Natural killer cell (primary cell): Measurements from ENCODE around the gene NDUFC2. TPM values are rescaled to one million over a fixed set of nuclear protein-coding genes. Genes with fewer than 3 reads are reported as not detected.

Source experiments
- ATAC-seq, 3 donors: fragments of 150-1000 bp in 2 of 3; fragments of 200-7000 bp in 1 of 3; cut with Tn5 transposase; 1 replicate in 1 of 3; 2 replicates in 2 of 3; pipeline ENCODE4 v1.10.0; 2021; ENCODE audit warnings: mild to moderate bottlenecking in 2 of 3, moderate library complexity in 2 of 3
- DNase-seq, 2 donors: peaks; one replicate each; pipeline versions ENCODE4 v3.0.0 to v3.0.0-alpha.2; 2013 to 2021; ENCODE audit warnings: mixed read lengths in 1 of 2
- H3K27ac ChIP-seq: one replicate; pipeline ENCODE4 v1.5.1; 2013; ENCODE audit warnings: mild to moderate bottlenecking, low read length
- H3K27me3 ChIP-seq: one replicate; pipeline ENCODE4 v1.6.1; 2013; ENCODE audit warnings: low read length; ENCODE audit not compliant: control insufficient read depth, insufficient read depth
- H3K36me3 ChIP-seq: one replicate; pipeline ENCODE4 v1.6.1; 2013; ENCODE audit warnings: low read length; ENCODE audit not compliant: control insufficient read depth, insufficient read depth
- H3K4me1 ChIP-seq: one replicate; pipeline ENCODE4 v1.6.1; 2013; ENCODE audit warnings: low read length; ENCODE audit not compliant: control insufficient read depth, insufficient read depth
- H3K4me3 ChIP-seq: one replicate; pipeline ENCODE4 v1.5.1; 2013; ENCODE audit warnings: low read length
- H3K9me3 ChIP-seq: one replicate; pipeline ENCODE4 v1.6.1; 2013; ENCODE audit warnings: low read length; ENCODE audit not compliant: control insufficient read depth, insufficient read depth
- H3K27ac Mint-ChIP-seq, 2 donors: one replicate each; pipeline ENCODE4 v1.8.0; 2022; ENCODE audit warnings: mild to moderate bottlenecking in 2 of 2, mixed read lengths in 2 of 2, moderate library complexity in 1 of 2
- H3K27me3 Mint-ChIP-seq, 2 donors: one replicate each; pipeline ENCODE4 v1.8.0; 2022; ENCODE audit warnings: low read depth in 2 of 2, mixed read lengths in 2 of 2
- H3K36me3 Mint-ChIP-seq: one replicate; pipeline ENCODE4 v1.8.0; 2022; ENCODE audit warnings: mixed read lengths
- H3K4me1 Mint-ChIP-seq, 2 donors: one replicate each; pipeline ENCODE4 v1.8.0; 2022; ENCODE audit warnings: mixed read lengths in 2 of 2
- H3K4me3 Mint-ChIP-seq: one replicate; pipeline ENCODE4 v1.8.0; 2022; ENCODE audit warnings: mild to moderate bottlenecking, moderate library complexity, mixed read lengths
- H3K9me3 Mint-ChIP-seq, 2 donors: one replicate each; pipeline ENCODE4 v1.8.0; 2022; ENCODE audit warnings: mixed read lengths in 2 of 2
- WGBS: methylation state at CpG from one replicate; pipeline ENCODE4 v1.1.7; 2013; ENCODE audit warnings: missing lambda C conversion rate; ENCODE audit not compliant: insufficient coverage; 5-methylcytosine and 5-hydroxymethylcytosine counted together
- intact Hi-C: fragments of 100-400 bp; cut with micrococcal nuclease; formaldehyde crosslinking; loops from one replicate; pipeline ENCODE4 v1.14.2; 2022
- total RNA-seq, 4 donors: library from RNA; stranded (reverse); fragments of 120-200 nt in 1 of 4; gene quantifications; one replicate each; pipeline versions ENCODE4 v1.2.3 to v1.2.4, GENCODE V29; 2013 to 2022
- TF ChIP-seq, protein P1 (sequence below): fragments of 200-600 bp; IDR thresholded peaks from one replicate; pipeline ENCODE4 v1.8.0; 2022; ENCODE audit warnings: antibody characterized with exemption

NDUFC2 gene
- total RNA-seq, 3 donors from 2014 or later (not counting 1 experiment from before 2014, with no cell fraction given) = 51.8 to 75.4 (median 60.2) TPM

DNA sequence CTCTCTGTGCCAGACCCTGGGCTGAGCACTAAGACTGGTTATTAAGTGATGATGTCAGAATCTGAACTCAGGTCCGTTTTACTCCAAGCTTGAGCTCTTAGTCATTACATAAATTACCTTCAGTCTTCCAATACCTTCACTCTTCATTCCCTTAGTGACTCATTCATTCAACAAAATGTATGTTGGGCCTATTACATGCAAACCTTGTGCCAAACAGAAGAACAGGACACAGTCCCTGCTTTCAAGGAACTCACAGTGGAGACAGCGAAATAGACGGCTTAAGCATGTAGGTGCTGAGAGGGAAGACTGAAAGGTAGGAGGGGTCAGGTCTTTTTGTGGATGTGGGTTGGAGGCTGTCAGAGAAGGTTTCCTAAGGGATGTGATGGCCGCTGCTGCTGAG lies 59.9 kb downstream of the NDUFC2 start:
- Histone ChIP-seq H3K27me3 (no peaks in the 10 kb centered on the region), H3K27ac (no peak overlapping the region), H3K4me3 (no peak overlapping the region), H3K9me3 (no peaks in the 10 kb centered on the region), H3K4me1 (peaks cover 4% of the 10 kb centered on the region), H3K36me3 (no peaks in the 10 kb centered on the region)
- intact Hi-C loops = loop anchor here (5.0 kb wide), 1 partner anchor 373 kb away; no protein-coding TSS in a partner anchor
- no peak for ATAC-seq
- TF ChIP-seq, protein P1, sequence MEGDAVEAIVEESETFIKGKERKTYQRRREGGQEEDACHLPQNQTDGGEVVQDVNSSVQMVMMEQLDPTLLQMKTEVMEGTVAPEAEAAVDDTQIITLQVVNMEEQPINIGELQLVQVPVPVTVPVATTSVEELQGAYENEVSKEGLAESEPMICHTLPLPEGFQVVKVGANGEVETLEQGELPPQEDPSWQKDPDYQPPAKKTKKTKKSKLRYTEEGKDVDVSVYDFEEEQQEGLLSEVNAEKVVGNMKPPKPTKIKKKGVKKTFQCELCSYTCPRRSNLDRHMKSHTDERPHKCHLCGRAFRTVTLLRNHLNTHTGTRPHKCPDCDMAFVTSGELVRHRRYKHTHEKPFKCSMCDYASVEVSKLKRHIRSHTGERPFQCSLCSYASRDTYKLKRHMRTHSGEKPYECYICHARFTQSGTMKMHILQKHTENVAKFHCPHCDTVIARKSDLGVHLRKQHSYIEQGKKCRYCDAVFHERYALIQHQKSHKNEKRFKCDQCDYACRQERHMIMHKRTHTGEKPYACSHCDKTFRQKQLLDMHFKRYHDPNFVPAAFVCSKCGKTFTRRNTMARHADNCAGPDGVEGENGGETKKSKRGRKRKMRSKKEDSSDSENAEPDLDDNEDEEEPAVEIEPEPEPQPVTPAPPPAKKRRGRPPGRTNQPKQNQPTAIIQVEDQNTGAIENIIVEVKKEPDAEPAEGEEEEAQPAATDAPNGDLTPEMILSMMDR = no peak
- no peak for DNase-seq
- H3K4me3 Mint-ChIP-seq = no peak overlapping the region
- no peak overlapping the region for H3K27ac Mint-ChIP-seq
- no peaks in the 10 kb centered on the region for H3K36me3 Mint-ChIP-seq
- H3K4me1 Mint-ChIP-seq = peaks cover 7 to 9% of the 10 kb centered on the region in 2 donors
- no peaks in the 10 kb centered on the region for H3K9me3 Mint-ChIP-seq
- 73% methylated on average over 4 of the region's 4 CpGs for WGBS
- peaks cover 22 to 23% of the 10 kb centered on the region in 2 donors for H3K27me3 Mint-ChIP-seq

Other genes with a start within 250 kb of the NDUFC2 start
- gene INTS4, start 85.2 kb downstream of the NDUFC2 start, total RNA-seq = 10 to 100 TPM; 65.2 to 97.8 (median 67.5) TPM
- gene KCTD14, start 56.6 kb downstream of the NDUFC2 start, total RNA-seq = under 1 TPM in 2 of 3 donors, not detected in 1; 0.28 to 0.32 TPM
- gene THRSP, start 16.0 kb downstream of the NDUFC2 start, total RNA-seq = not detected
- 10 to 100 TPM; 19.2 to 20.1 (median 19.8) TPM for gene ALG8, start 59.8 kb upstream of the NDUFC2 start, total RNA-seq
- 1 to 10 TPM; 1.7 to 2.7 (median 2.2) TPM for gene KCTD21, start 108.8 kb upstream of the NDUFC2 start, total RNA-seq
- gene USP35, start 109.1 kb upstream of the NDUFC2 start, total RNA-seq = 1 to 10 TPM; 6.1 to 8.5 (median 8.1) TPM